Skin of body (tissue), 2 donors: ENCODE results near the gene ARHGEF40. TPM values are rescaled to one million over a fixed set of nuclear protein-coding genes. Genes with fewer than 3 reads are reported as not detected.
A peak's percentile ranks its signal among the peaks of the same experiment; 100 is the strongest.

Source experiments
- DNase-seq: peaks from one replicate; lab custom pipeline; 2025; lab: John Stamatoyannopoulos, UW
- total RNA-seq: library from RNA; depleted of rRNA; stranded (reverse); fragments of >200 nt; gene quantifications from one replicate; pipeline ENCODE4 v1.2.3, GENCODE V29; 2014

The ARHGEF40 gene
- total RNA-seq, 1 donor from 2014 or later, result 37.2 TPM

GRCh38 chr14:21096978-21097635, 27.0 kb downstream of the ARHGEF40 start:
- no peak for DNase-seq

GRCh38 chr14:21097636-21098075, 27.6 kb downstream of the ARHGEF40 start:
- DNase-seq, result no peak

- peak; percentile 55 for DNase-seq
Measured at GRCh38 chr14:21098076-21098891, 28.2 kb downstream of the ARHGEF40 start, which contains the start of gene ZNF219. Gene ZNF219 (minus strand): TSS chr14:21098655. CDS start chr14:21093591, 5,064 bp downstream.

- peak; percentile 55 for DNase-seq
Measured at GRCh38 chr14:21098892-21099595, 28.9 kb downstream of the ARHGEF40 start.

GRCh38 chr14:21099596-21099985, 29.5 kb downstream of the ARHGEF40 start:
- no peak for DNase-seq

GRCh38 chr14:21100931-21101330, 30.8 kb downstream of the ARHGEF40 start, which contains the start of gene TMEM253:
Gene TMEM253 (plus strand): TSS chr14:21101066. CDS start chr14:21101344, 278 bp downstream.
- no peak for DNase-seq

GRCh38 chr14:21101802-21102413, 31.8 kb downstream of the ARHGEF40 start:
- DNase-seq, result no peak

GRCh38 chr14:21102521-21103410, 32.7 kb downstream of the ARHGEF40 start:
- DNase-seq, result no peak

- no peak for DNase-seq
Measured at GRCh38 chr14:21103411-21103709, 33.3 kb downstream of the ARHGEF40 start.

- DNase-seq, result peak; percentile 98
Measured at GRCh38 chr14:21103710-21104447, 33.8 kb downstream of the ARHGEF40 start.

GRCh38 chr14:21104448-21105060, 34.5 kb downstream of the ARHGEF40 start:
- peak; percentile 76 for DNase-seq

GRCh38 chr14:21105095-21105494, 35.0 kb downstream of the ARHGEF40 start:
- no peak for DNase-seq

GRCh38 chr14:21106176-21106497, 36.0 kb downstream of the ARHGEF40 start:
- DNase-seq, result no peak

GRCh38 chr14:21106498-21107282, 36.6 kb downstream of the ARHGEF40 start:
- peak; percentile 79 for DNase-seq

- no peak for DNase-seq
Measured at GRCh38 chr14:21107283-21107800, 37.2 kb downstream of the ARHGEF40 start.

GRCh38 chr14:21108791-21109190, 38.7 kb downstream of the ARHGEF40 start:
- no peak for DNase-seq

GRCh38 chr14:21109377-21110138, 39.5 kb downstream of the ARHGEF40 start:
- DNase-seq, result no peak

GRCh38 chr14:21112255-21112654, 42.2 kb downstream of the ARHGEF40 start:
- no peak for DNase-seq
